ENCODE measurements around the gene KLF3. TPM values are rescaled to one million over a fixed set of nuclear protein-coding genes. Genes with fewer than 3 reads are reported as not detected.
A peak's percentile ranks its signal among the peaks of the same experiment; 100 is the strongest.

The KLF3 gene
- total and polyA plus RNA-seq, 9 of the 15 experiments (the other 6 are each of a cell fraction or from before 2014, with no cell fraction given), result 9.9 to 47.2 (median 18.1) TPM

GRCh38 chr4:38728631-38729141 is 64.7 kb downstream of the KLF3 start:
- Histone ChIP-seq H3K4me2 (ENCODE audit: insufficient read depth, low read length) (no peak overlapping the region), H3K27ac (ENCODE audit: extremely low read depth, low read depth, low read length) (no peak overlapping the region), H3K36me3 (ENCODE audit: control insufficient read depth, insufficient read depth, low read length) (no peaks in the 10 kb centered on the region), H3K27me3 (ENCODE audit: control insufficient read depth in 2 of 2, insufficient read depth in 2 of 2, low read length in 2 of 2) (no peaks in the 10 kb centered on the region), H4K20me1 (replicated peaks; ENCODE audit: control insufficient read depth, insufficient read depth, low read length) (no peaks in the 10 kb centered on the region), H3K4me3 (no peak overlapping the region), H3K9me1 (ENCODE audit: control insufficient read depth, insufficient read depth, low read length) (no peaks in the 10 kb centered on the region), H2AFZ (ENCODE audit: low read depth, low read length) (peak overlapping the region; percentile 38; the same call in 1 of the 2 replicates), H3K9me3 (replicated peaks; ENCODE audit: control insufficient read depth, insufficient read depth, low read depth, low read length) (peaks cover 3% of the 10 kb centered on the region), H3K4me1 (replicated peaks in 1 of 2; ENCODE audit: control insufficient read depth in 2 of 2, insufficient read depth in 2 of 2, low read length in 2 of 2) (peaks cover 6 to 8% of the 10 kb centered on the region in 2 experiments; a peak in 3 of 5 replicates), H3K79me2 (ENCODE audit: control insufficient read depth, insufficient read depth, low read length) (no peaks in the 10 kb centered on the region), H3K9ac (ENCODE audit: insufficient read depth in 1 of 2, low read depth in 2 of 2, low read length in 2 of 2) (peak overlapping the region in 1 of 2 experiments; percentile 6; a peak in 1 of 4 replicates)
- 38% methylated on average over 4 of the region's 4 CpGs for WGBS (ENCODE audit: insufficient coverage, low coverage, missing lambda C conversion rate)
- in situ Hi-C loops (cut with MboI) (no loop called here), intact Hi-C loops (cut with micrococcal nuclease) (loop anchor here (1.0 to 5.0 kb wide), 2 partner anchors 51 to 659 kb away; no protein-coding TSS in a partner anchor)
- ChIA-PET CTCF (ENCODE audit: low intra/inter-chr PET ratio) (no interaction called here), POLR2A (no interaction called here)
- peak in 1 of 4 experiments; percentile 22 for DNase-seq (ENCODE audit: extremely low read depth in 1 of 4, low spot score in 3 of 4)
- no TSS peak for BruUV-seq (replicated peaks)
- FAIRE-seq, result no peak
- peak; percentile 29; the same call in 2 of the 3 replicates for ATAC-seq
- TF ChIP-seq, protein P1, sequence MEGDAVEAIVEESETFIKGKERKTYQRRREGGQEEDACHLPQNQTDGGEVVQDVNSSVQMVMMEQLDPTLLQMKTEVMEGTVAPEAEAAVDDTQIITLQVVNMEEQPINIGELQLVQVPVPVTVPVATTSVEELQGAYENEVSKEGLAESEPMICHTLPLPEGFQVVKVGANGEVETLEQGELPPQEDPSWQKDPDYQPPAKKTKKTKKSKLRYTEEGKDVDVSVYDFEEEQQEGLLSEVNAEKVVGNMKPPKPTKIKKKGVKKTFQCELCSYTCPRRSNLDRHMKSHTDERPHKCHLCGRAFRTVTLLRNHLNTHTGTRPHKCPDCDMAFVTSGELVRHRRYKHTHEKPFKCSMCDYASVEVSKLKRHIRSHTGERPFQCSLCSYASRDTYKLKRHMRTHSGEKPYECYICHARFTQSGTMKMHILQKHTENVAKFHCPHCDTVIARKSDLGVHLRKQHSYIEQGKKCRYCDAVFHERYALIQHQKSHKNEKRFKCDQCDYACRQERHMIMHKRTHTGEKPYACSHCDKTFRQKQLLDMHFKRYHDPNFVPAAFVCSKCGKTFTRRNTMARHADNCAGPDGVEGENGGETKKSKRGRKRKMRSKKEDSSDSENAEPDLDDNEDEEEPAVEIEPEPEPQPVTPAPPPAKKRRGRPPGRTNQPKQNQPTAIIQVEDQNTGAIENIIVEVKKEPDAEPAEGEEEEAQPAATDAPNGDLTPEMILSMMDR (IDR thresholded peaks at IDR 0.05 in 2 of 3, conservative IDR thresholded peaks at IDR 0.05 in 1 of 3; ENCODE audit: insufficient read depth in 2 of 3, low read depth in 1 of 3, low read length in 3 of 3), result peak; percentile 3 to 45 (median 42); a peak in 4 of 6 replicates
- TF ChIP-seq, protein P2, sequence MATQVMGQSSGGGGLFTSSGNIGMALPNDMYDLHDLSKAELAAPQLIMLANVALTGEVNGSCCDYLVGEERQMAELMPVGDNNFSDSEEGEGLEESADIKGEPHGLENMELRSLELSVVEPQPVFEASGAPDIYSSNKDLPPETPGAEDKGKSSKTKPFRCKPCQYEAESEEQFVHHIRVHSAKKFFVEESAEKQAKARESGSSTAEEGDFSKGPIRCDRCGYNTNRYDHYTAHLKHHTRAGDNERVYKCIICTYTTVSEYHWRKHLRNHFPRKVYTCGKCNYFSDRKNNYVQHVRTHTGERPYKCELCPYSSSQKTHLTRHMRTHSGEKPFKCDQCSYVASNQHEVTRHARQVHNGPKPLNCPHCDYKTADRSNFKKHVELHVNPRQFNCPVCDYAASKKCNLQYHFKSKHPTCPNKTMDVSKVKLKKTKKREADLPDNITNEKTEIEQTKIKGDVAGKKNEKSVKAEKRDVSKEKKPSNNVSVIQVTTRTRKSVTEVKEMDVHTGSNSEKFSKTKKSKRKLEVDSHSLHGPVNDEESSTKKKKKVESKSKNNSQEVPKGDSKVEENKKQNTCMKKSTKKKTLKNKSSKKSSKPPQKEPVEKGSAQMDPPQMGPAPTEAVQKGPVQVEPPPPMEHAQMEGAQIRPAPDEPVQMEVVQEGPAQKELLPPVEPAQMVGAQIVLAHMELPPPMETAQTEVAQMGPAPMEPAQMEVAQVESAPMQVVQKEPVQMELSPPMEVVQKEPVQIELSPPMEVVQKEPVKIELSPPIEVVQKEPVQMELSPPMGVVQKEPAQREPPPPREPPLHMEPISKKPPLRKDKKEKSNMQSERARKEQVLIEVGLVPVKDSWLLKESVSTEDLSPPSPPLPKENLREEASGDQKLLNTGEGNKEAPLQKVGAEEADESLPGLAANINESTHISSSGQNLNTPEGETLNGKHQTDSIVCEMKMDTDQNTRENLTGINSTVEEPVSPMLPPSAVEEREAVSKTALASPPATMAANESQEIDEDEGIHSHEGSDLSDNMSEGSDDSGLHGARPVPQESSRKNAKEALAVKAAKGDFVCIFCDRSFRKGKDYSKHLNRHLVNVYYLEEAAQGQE (IDR thresholded peaks at IDR 0.05; ENCODE audit: borderline replicate concordance), result peak; percentile 53; the same call in 1 of the 2 replicates
- TF ChIP-seq, protein P2 (CRISPR knock-in tag; IDR thresholded peaks at IDR 0.05; ENCODE audit: low read depth), result no peak
- TF ChIP-seq RERE (CRISPR knock-in tag; IDR thresholded peaks at IDR 0.05; ENCODE audit: borderline replicate concordance) (no peak), NFATC3 (IDR thresholded peaks at IDR 0.05) (no peak)

Data from K562 (cell line).